Effector memory CD8-positive, alpha-beta T cell (primary cell): ENCODE data around the gene RPP21.
"Not testable (repeated sequence)": the region's sequence is repeated elsewhere in the genome, so short reads cannot be mapped to it uniquely, and the experiment has no call there.

ENCODE experiments used
- ATAC-seq: fragments of 150-1000 bp; cut with Tn5 transposase; replicated peaks from 2 replicates; pipeline ENCODE4 v1.10.0; 2021; ENCODE audit warnings: mild to moderate bottlenecking, moderate library complexity
- DNase-seq, 3 experiments: peaks; one replicate each; pipeline ENCODE4 v3.0.0; 2021
- H3K27ac Mint-ChIP-seq, 2 donors: one replicate each; pipeline ENCODE4 v1.8.0; 2022; ENCODE audit warnings: mild to moderate bottlenecking in 2 of 2, mixed read lengths in 2 of 2, moderate library complexity in 2 of 2
- H3K27me3 Mint-ChIP-seq, 2 donors: one replicate each; pipeline ENCODE4 v1.8.0; 2022; ENCODE audit warnings: mixed read lengths in 2 of 2
- H3K36me3 Mint-ChIP-seq: one replicate; pipeline ENCODE4 v1.8.0; 2022; ENCODE audit warnings: mild to moderate bottlenecking, moderate library complexity, mixed read lengths; ENCODE audit not compliant: insufficient read depth
- H3K4me1 Mint-ChIP-seq, 2 donors: one replicate each; pipeline ENCODE4 v1.8.0; 2022; ENCODE audit warnings: low read depth in 2 of 2, mixed read lengths in 2 of 2
- H3K4me3 Mint-ChIP-seq, 2 donors: one replicate each; pipeline ENCODE4 v1.8.0; 2022; ENCODE audit warnings: mild to moderate bottlenecking in 2 of 2, mixed read lengths in 2 of 2, moderate library complexity in 2 of 2
- H3K9me3 Mint-ChIP-seq, 2 donors: one replicate each; pipeline ENCODE4 v1.8.0; 2022; ENCODE audit warnings: mixed read lengths in 2 of 2

The RPP21 gene

GRCh38 chr6:30363459-30363858 lies 18.5 kb downstream of the RPP21 start:
- ATAC-seq (no peak), DNase-seq (no peak)
- no peak overlapping the region for H3K4me3 Mint-ChIP-seq
- H3K27ac Mint-ChIP-seq = no peak overlapping the region
- H3K27me3 Mint-ChIP-seq = peaks cover 63 to 75% of the 10 kb centered on the region in 2 donors
- H3K9me3 Mint-ChIP-seq = no peaks in the 10 kb centered on the region
- H3K36me3 Mint-ChIP-seq = no peaks in the 10 kb centered on the region
- H3K4me1 Mint-ChIP-seq = no peaks in the 10 kb centered on the region

- Mint-ChIP-seq H3K27ac (no peak overlapping the region), H3K27me3 (peaks cover 68 to 79% of the 10 kb centered on the region in 2 donors), H3K4me3 (no peak overlapping the region), H3K4me1 (no peaks in the 10 kb centered on the region), H3K9me3 (no peaks in the 10 kb centered on the region), H3K36me3 (no peaks in the 10 kb centered on the region)
- ATAC-seq (peak; percentile 47), DNase-seq (no peak)
Measured at GRCh38 chr6:30364591-30364990, 19.6 kb downstream of the RPP21 start.

DNA sequence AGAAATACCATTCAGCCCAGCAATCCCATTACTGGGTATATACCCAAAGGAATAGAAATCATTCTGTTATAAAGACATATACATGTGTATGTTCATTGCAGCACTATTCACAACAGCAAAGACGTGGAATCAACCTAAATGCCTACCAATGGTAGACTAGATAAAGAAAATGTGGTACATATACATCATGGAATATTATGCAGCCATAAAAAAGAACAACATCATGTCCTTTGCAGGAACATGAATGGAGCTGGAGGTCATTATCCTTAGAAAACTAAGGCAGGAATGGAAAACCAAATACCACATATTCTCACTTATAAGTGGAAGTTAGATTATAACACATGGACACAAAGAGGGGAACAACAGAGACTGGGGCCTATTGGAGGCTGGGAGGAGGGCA lies 24.3 kb downstream of the RPP21 start:
- not testable (repeated sequence) for ATAC-seq, H3K4me3 Mint-ChIP-seq, H3K9me3 Mint-ChIP-seq, H3K4me1 Mint-ChIP-seq, H3K36me3 Mint-ChIP-seq, DNase-seq, H3K27ac Mint-ChIP-seq
- H3K27me3 Mint-ChIP-seq = peaks cover 42 to 52% of the 10 kb centered on the region in 2 donors

- Mint-ChIP-seq H3K4me1 (peaks cover 0 to 2% of the 10 kb centered on the region in 2 donors), H3K9me3 (no peaks in the 10 kb centered on the region), H3K36me3 (no peaks in the 10 kb centered on the region), H3K27me3 (peaks cover 61 to 64% of the 10 kb centered on the region in 2 donors), H3K27ac (no peak overlapping the region), H3K4me3 (no peak overlapping the region)
- DNase-seq = no peak
- no peak for ATAC-seq
Measured at GRCh38 chr6:30378290-30378937, 33.5 kb downstream of the RPP21 start.

GRCh38 chr6:30380464-30380863 lies 35.5 kb downstream of the RPP21 start:
- Mint-ChIP-seq H3K36me3 (no peaks in the 10 kb centered on the region), H3K27ac (no peak overlapping the region), H3K4me3 (no peak overlapping the region), H3K4me1 (peaks cover 0 to 4% of the 10 kb centered on the region in 2 donors), H3K9me3 (no peaks in the 10 kb centered on the region), H3K27me3 (peaks cover 70 to 78% of the 10 kb centered on the region in 2 donors)
- DNase-seq = no peak
- no peak for ATAC-seq

- H3K36me3 Mint-ChIP-seq = no peaks in the 10 kb centered on the region
- DNase-seq = no peak
- H3K4me3 Mint-ChIP-seq = no peak overlapping the region
- H3K27ac Mint-ChIP-seq = no peak overlapping the region
- H3K4me1 Mint-ChIP-seq = peaks cover 0 to 2% of the 10 kb centered on the region in 2 donors
- no peak for ATAC-seq
- peaks cover 84 to 97% of the 10 kb centered on the region in 2 donors for H3K27me3 Mint-ChIP-seq
- H3K9me3 Mint-ChIP-seq = no peaks in the 10 kb centered on the region
Measured at GRCh38 chr6:30386166-30386565, 41.2 kb downstream of the RPP21 start.

- no peak for DNase-seq
- no peaks in the 10 kb centered on the region for H3K9me3 Mint-ChIP-seq
- ATAC-seq = no peak
- no peaks in the 10 kb centered on the region for H3K4me1 Mint-ChIP-seq
- H3K4me3 Mint-ChIP-seq = no peak overlapping the region
- no peaks in the 10 kb centered on the region for H3K36me3 Mint-ChIP-seq
- peaks cover 71 to 86% of the 10 kb centered on the region in 2 donors for H3K27me3 Mint-ChIP-seq
- no peak overlapping the region for H3K27ac Mint-ChIP-seq
Measured at GRCh38 chr6:30391240-30391639, 46.3 kb downstream of the RPP21 start.

DNA sequence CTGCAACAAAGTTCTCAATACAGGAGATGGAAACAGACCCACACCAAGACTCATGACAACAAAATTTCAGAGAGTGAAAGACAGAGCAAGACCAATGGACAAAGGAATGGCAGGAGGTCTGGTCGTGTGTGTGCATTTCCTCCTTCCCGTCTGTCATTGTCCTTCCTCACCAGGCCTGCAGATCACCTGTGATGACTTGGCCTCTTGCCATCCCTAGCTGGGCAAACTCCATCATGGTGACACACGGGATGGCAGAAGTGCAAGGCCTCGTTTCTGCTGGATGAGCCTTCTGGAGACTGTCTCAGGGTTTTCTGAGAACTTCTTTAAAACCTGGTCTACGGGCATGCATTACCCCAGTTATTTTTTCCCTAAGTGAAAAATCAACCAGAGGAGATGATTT lies 49.2 kb downstream of the RPP21 start:
- DNase-seq (no peak), ATAC-seq (no peak)
- Mint-ChIP-seq H3K36me3 (no peaks in the 10 kb centered on the region), H3K27me3 (peaks cover 68 to 86% of the 10 kb centered on the region in 2 donors), H3K4me1 (no peaks in the 10 kb centered on the region), H3K27ac (no peak overlapping the region), H3K9me3 (no peaks in the 10 kb centered on the region), H3K4me3 (no peak overlapping the region)
